B cell (primary cell): Measurements from ENCODE around the gene KIF17. TPM values are rescaled to one million over a fixed set of nuclear protein-coding genes. Genes with fewer than 3 reads are reported as not detected.

Experiments
- ATAC-seq: fragments of 200-7000 bp; cut with Tn5 transposase; one replicate; pipeline ENCODE4 v1.10.0; 2021; ENCODE audit warnings: low read depth, mild to moderate bottlenecking, moderate number of reproducible peaks, moderate library complexity
- CTCF ChIA-PET: fragments of 350-600 bp; sonication (Branson Sonifier 250); formaldehyde crosslinking; loops from one replicate; lab custom pipeline; 2021; ENCODE audit warnings: antibody characterized with exemption, inconsistent platforms; lab: Charles Lee
- POLR2A ChIA-PET: fragments of 350-600 bp; sonication (Branson Sonifier 250); formaldehyde crosslinking; loops from one replicate; lab custom pipeline; 2021; ENCODE audit warnings: antibody characterized with exemption; lab: Charles Lee
- DNase-seq: peaks from one replicate; pipeline ENCODE4 v3.0.0; 2013
- H2AFZ ChIP-seq: 2 replicates; pipeline ENCODE4 v1.6.1; 2012; ENCODE audit warnings: mild to moderate bottlenecking, low read depth, low read length; ENCODE audit not compliant: insufficient read depth, poor library complexity, severe bottlenecking
- H3K27ac ChIP-seq, 2 donors: 1 replicate in 1 of 2; 2 replicates in 1 of 2; pipeline ENCODE4 v1.5.1; 2012 to 2013; ENCODE audit warnings: low read length in 2 of 2, mild to moderate bottlenecking in 2 of 2, moderate library complexity in 1 of 2
- H3K27me3 ChIP-seq, 4 experiments: fragments of 200-600 bp in 1 of 4; sonication (generic) in 1 of 4; replicated peaks in 1 of 4; 1 replicate in 2 of 4; 2 replicates in 2 of 4; pipeline versions ENCODE4 v1.6.1 to v1.7.0; 2013 to 2016; ENCODE audit warnings: low read length in 3 of 4, mild to moderate bottlenecking in 2 of 4, mixed read lengths in 1 of 4, moderate library complexity in 1 of 4; ENCODE audit not compliant: insufficient read depth in 4 of 4, control insufficient read depth in 3 of 4; ENCODE audit errors: control extremely low read depth in 1 of 4
- H3K36me3 ChIP-seq, 2 experiments: replicated peaks in 1 of 2; 1 replicate in 1 of 2; 2 replicates in 1 of 2; pipeline versions ENCODE4 v1.6.1 to v1.7.1; 2013; ENCODE audit warnings: low read length in 1 of 2; ENCODE audit not compliant: insufficient read depth in 2 of 2, control insufficient read depth in 1 of 2; ENCODE audit errors: control extremely low read depth in 1 of 2, extremely low read depth in 1 of 2
- H3K4me1 ChIP-seq, 2 donors: fragments of 200-600 bp in 1 of 2; sonication (generic) in 1 of 2; 1 replicate in 1 of 2; 2 replicates in 1 of 2; pipeline versions ENCODE4 v1.5.1 to v1.6.1; 2013 to 2017; ENCODE audit warnings: low read length in 2 of 2; ENCODE audit not compliant: control insufficient read depth in 2 of 2, insufficient read depth in 2 of 2
- H3K4me2 ChIP-seq: replicated peaks from 2 replicates; pipeline ENCODE3; 2012; ENCODE audit warnings: mild to moderate bottlenecking, low read depth, low read length; ENCODE audit not compliant: poor library complexity, severe bottlenecking
- H3K4me3 ChIP-seq, 5 experiments: fragments of 200-600 bp in 1 of 5; sonication (generic) in 1 of 5; 1 replicate in 3 of 5; 2 replicates in 2 of 5; pipeline versions ENCODE4 v1.5.1 to v1.7.0; 2011 to 2016; ENCODE audit warnings: low read length in 4 of 5, mild to moderate bottlenecking in 4 of 5, low read depth in 2 of 5, control low read depth in 1 of 5, moderate library complexity in 1 of 5; ENCODE audit not compliant: insufficient read depth in 1 of 5; ENCODE audit errors: control extremely low read depth in 1 of 5, extremely low read depth in 1 of 5
- H3K79me2 ChIP-seq: fragments of 200-600 bp; sonication (generic); one replicate; pipeline ENCODE4 v1.6.0; 2016; ENCODE audit warnings: low read length; ENCODE audit not compliant: control insufficient read depth, insufficient read depth
- H3K9ac ChIP-seq: fragments of 200-600 bp; sonication (generic); 2 replicates; pipeline ENCODE4 v1.6.1; 2017; ENCODE audit warnings: mild to moderate bottlenecking, low read length, moderate library complexity
- H3K9me3 ChIP-seq, 3 donors: one replicate each; pipeline versions ENCODE4 v1.6.1 to v1.7.1; 2013; ENCODE audit warnings: low read length in 2 of 3; ENCODE audit not compliant: control insufficient read depth in 2 of 3, insufficient read depth in 1 of 3; ENCODE audit errors: control extremely low read depth in 1 of 3
- H4K20me1 ChIP-seq: 2 replicates; pipeline ENCODE4 v1.6.0; 2012; ENCODE audit warnings: mild to moderate bottlenecking, low read length; ENCODE audit not compliant: insufficient read depth, control insufficient read depth, poor library complexity, severe bottlenecking
- H3K27ac Mint-ChIP-seq: one replicate; pipeline ENCODE4 v1.8.0; 2021; ENCODE audit warnings: mixed read lengths
- H3K27me3 Mint-ChIP-seq: one replicate; pipeline ENCODE4 v1.8.0; 2021; ENCODE audit warnings: mixed read lengths
- H3K4me1 Mint-ChIP-seq: one replicate; pipeline ENCODE4 v1.8.0; 2021; ENCODE audit warnings: mixed read lengths
- H3K4me3 Mint-ChIP-seq: one replicate; pipeline ENCODE4 v1.8.0; 2021; ENCODE audit warnings: mixed read lengths
- H3K9me3 Mint-ChIP-seq: one replicate; pipeline ENCODE4 v1.8.0; 2022; ENCODE audit warnings: mixed read lengths; ENCODE audit not compliant: insufficient read depth
- EZH2 ChIP-seq: IDR thresholded peaks from 2 replicates; pipeline ENCODE4 v1.6.1; 2012; ENCODE audit warnings: borderline replicate concordance, low read depth, mild to moderate bottlenecking, moderate library complexity, low read length; ENCODE audit not compliant: insufficient read depth, poor library complexity, severe bottlenecking
- WGBS: methylation state at CpG from one replicate; pipeline ENCODE4 v1.1.5; 2013; ENCODE audit warnings: missing lambda C conversion rate; ENCODE audit not compliant: insufficient coverage; 5-methylcytosine and 5-hydroxymethylcytosine counted together
- intact Hi-C: fragments of 100-400 bp; cut with micrococcal nuclease; formaldehyde crosslinking; loops from one replicate; pipeline ENCODE4 v1.10.0; 2022
- polyA plus RNA-seq: library from polyadenylated mRNA; depleted of rRNA; stranded (reverse); fragments of >200 nt; gene quantifications from 2 replicates; pipeline ENCODE4 v1.2.3, GENCODE V29; 2012
- total RNA-seq, 2 donors: library from RNA; stranded (reverse); fragments of 120-200 nt in 1 of 2; gene quantifications; 1 replicate in 1 of 2; 2 replicates in 1 of 2; pipeline versions ENCODE4 v1.2.3 to v1.2.4, GENCODE V29; 2013 to 2022
- TF ChIP-seq, protein P1 (sequence below): fragments of 200-600 bp; IDR thresholded peaks from one replicate; pipeline ENCODE4 v1.8.0; 2022; ENCODE audit warnings: antibody characterized with exemption, mild to moderate bottlenecking

The KIF17 gene
- total and polyA plus RNA-seq, 2 donors (not counting 1 experiment from before 2014, with no cell fraction given): not detected

DNA sequence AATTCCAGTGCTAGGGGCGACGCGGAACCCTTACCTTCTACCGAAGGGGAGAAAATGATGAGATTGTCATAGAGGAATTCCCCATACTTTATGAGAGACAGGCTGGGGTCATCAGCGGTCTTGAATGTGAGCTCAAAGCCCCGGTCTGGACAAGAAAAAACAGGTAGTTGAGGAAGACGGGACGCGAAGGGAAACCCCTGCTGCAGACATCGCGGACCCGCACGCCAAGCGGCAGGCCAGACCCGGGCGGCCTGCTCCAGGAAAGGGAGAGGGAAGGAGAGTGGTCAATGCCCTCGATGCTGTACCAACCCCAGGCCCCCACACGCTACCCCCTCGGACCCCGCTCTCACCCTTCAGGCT lies 57.0 kb downstream of the KIF17 start:
- peak overlapping the region; percentile 91 for H3K4me2 ChIP-seq
- H3K27ac ChIP-seq: peak overlapping the region; percentile 56 to 73
- intact Hi-C loops: loop anchor here (1.0 to 2.0 kb wide), 6 partner anchors 28 to 779 kb away; partner anchors contain the start of genes HP1BP3, MUL1, OTUD3 and PINK1
- ChIA-PET POLR2A (interaction anchor here (0.7 to 1.5 kb wide), 2 partner anchors 27 to 57 kb away, joined by 3 to 5 read pairs; partner anchors contain the start of gene KIF17), CTCF (interaction anchor here (0.6 to 2.1 kb wide), 5 partner anchors 11 to 30 kb away, joined by 3 to 21 read pairs (median 3); partner anchors contain the start of gene PINK1)
- H3K4me3 Mint-ChIP-seq: peak overlapping the region; percentile 95
- no peak for TF ChIP-seq EZH2
- TF ChIP-seq, protein P1, sequence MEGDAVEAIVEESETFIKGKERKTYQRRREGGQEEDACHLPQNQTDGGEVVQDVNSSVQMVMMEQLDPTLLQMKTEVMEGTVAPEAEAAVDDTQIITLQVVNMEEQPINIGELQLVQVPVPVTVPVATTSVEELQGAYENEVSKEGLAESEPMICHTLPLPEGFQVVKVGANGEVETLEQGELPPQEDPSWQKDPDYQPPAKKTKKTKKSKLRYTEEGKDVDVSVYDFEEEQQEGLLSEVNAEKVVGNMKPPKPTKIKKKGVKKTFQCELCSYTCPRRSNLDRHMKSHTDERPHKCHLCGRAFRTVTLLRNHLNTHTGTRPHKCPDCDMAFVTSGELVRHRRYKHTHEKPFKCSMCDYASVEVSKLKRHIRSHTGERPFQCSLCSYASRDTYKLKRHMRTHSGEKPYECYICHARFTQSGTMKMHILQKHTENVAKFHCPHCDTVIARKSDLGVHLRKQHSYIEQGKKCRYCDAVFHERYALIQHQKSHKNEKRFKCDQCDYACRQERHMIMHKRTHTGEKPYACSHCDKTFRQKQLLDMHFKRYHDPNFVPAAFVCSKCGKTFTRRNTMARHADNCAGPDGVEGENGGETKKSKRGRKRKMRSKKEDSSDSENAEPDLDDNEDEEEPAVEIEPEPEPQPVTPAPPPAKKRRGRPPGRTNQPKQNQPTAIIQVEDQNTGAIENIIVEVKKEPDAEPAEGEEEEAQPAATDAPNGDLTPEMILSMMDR: no peak
- under 1% methylated on average over 16 of the region's 20 CpGs for WGBS
- peaks cover 39% of the 10 kb centered on the region for H3K4me1 Mint-ChIP-seq
- peaks cover 63% of the 10 kb centered on the region for H3K79me2 ChIP-seq
- peaks cover 25% of the 10 kb centered on the region for H4K20me1 ChIP-seq
- peak overlapping the region; percentile 96 for H2AFZ ChIP-seq
- DNase-seq: no peak
- H3K27ac Mint-ChIP-seq: peak overlapping the region; percentile 98
- H3K4me3 ChIP-seq: peak overlapping the region; percentile 50 to 97 (median 85)
- peak; percentile 1 for ATAC-seq
- H3K4me1 ChIP-seq: peaks cover 19 to 23% of the 10 kb centered on the region in 2 donors
- H3K27me3 ChIP-seq: no peaks in the 10 kb centered on the region
- H3K9me3 Mint-ChIP-seq: no peaks in the 10 kb centered on the region
- H3K9me3 ChIP-seq: no peaks in the 10 kb centered on the region
- peak overlapping the region; percentile 77 for H3K9ac ChIP-seq
- peaks cover 0 to 34% of the 10 kb centered on the region in 2 experiments for H3K36me3 ChIP-seq
- no peaks in the 10 kb centered on the region for H3K27me3 Mint-ChIP-seq

DNA sequence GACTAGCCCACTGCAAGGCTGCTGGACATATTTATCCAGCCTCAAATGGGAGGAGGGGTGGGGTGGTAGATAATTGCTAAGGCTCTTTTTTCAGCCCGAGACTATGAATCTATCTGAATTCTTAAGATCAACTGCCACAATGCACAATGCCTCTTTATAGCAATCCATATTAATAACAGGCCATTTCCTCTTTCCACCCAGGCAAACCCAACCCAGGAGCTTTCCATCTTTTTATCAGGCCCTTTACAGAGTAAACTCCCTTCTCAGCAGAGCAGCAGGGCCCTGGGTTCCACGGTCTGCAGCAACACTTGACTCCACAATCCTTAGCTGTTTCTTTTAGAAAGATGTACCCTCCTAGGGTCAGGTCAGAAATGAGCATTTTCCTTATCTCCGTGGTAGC lies 57.4 kb downstream of the KIF17 start:
- TF ChIP-seq, protein P1: no peak
- no peak for TF ChIP-seq EZH2

More for the DNA sequence above, 57.4 kb downstream of the KIF17 start:
- Histone ChIP-seq H3K4me2 (peak overlapping the region; percentile 91), H3K9ac (peak overlapping the region; percentile 77), H3K27ac (peak overlapping the region; percentile 56 to 73), H3K4me3 (peak overlapping the region; percentile 50 to 97 (median 85)), H3K9me3 (no peaks in the 10 kb centered on the region), H3K4me1 (peaks cover 19 to 23% of the 10 kb centered on the region in 2 donors), H4K20me1 (peaks cover 29% of the 10 kb centered on the region), H2AFZ (peak overlapping the region; percentile 96), H3K36me3 (peaks cover 0 to 38% of the 10 kb centered on the region in 2 experiments), H3K27me3 (no peaks in the 10 kb centered on the region), H3K79me2 (peaks cover 63% of the 10 kb centered on the region)
- H3K4me3 Mint-ChIP-seq: peak overlapping the region; percentile 95
- DNase-seq (no peak), ATAC-seq (no peak)
- no peaks in the 10 kb centered on the region for H3K27me3 Mint-ChIP-seq
- H3K9me3 Mint-ChIP-seq: no peaks in the 10 kb centered on the region
- 0% methylated on average over 2 of the region's 3 CpGs for WGBS
- ChIA-PET POLR2A (interaction anchor here (1.5 kb wide), 1 partner anchor 57 kb away, joined by 3 read pairs; the partner anchor contains the start of gene KIF17), CTCF (interaction anchor here (0.6 to 2.1 kb wide), 5 partner anchors 13 to 29 kb away, joined by 3 to 21 read pairs (median 4); partner anchors contain the start of gene PINK1)
- peaks cover 39% of the 10 kb centered on the region for H3K4me1 Mint-ChIP-seq
- intact Hi-C loops: loop anchor here (2.0 kb wide), 1 partner anchor 36 kb away; no protein-coding TSS in a partner anchor
- peak overlapping the region; percentile 98 for H3K27ac Mint-ChIP-seq
